GM12864 (cell line): ENCODE data around the gene AMPD1.
A peak's percentile ranks its signal among the peaks of the same experiment; 100 is the strongest.

Experiments
- DNase-seq: peaks from one replicate; pipeline ENCODE4 v3.0.0-alpha.2; 2011; ENCODE audit warnings: low read depth
- H3K4me3 ChIP-seq: 2 replicates; pipeline ENCODE4 v1.5.1; 2011; ENCODE audit warnings: mild to moderate bottlenecking, low read depth, low read length, control low read depth
- CTCF ChIP-seq: IDR thresholded peaks from 2 replicates; pipeline ENCODE4 v1.5.1; 2011; ENCODE audit warnings: low read depth, mild to moderate bottlenecking, moderate library complexity, low read length, control low read depth, inconsistent platforms; ENCODE audit errors: missing control alignments

The AMPD1 gene

GRCh38 chr1:114670083-114671010 lies 25.0 kb downstream of the AMPD1 start:
- H3K4me3 ChIP-seq: peak overlapping the region; percentile 78
- DNase-seq: peak; percentile 53
- TF ChIP-seq CTCF: no peak

GRCh38 chr1:114669562-114670082 lies 25.7 kb downstream of the AMPD1 start, which contains the start of gene DENND2C:
Gene DENND2C, minus strand, starts transcription at chr1:114670049. Its CDS starts 44,065 bp downstream, at chr1:114625984.
- peak; percentile 2 for TF ChIP-seq CTCF
- DNase-seq: no peak
- H3K4me3 ChIP-seq: peak within 1 kb of the TSS; percentile 78

DNA sequence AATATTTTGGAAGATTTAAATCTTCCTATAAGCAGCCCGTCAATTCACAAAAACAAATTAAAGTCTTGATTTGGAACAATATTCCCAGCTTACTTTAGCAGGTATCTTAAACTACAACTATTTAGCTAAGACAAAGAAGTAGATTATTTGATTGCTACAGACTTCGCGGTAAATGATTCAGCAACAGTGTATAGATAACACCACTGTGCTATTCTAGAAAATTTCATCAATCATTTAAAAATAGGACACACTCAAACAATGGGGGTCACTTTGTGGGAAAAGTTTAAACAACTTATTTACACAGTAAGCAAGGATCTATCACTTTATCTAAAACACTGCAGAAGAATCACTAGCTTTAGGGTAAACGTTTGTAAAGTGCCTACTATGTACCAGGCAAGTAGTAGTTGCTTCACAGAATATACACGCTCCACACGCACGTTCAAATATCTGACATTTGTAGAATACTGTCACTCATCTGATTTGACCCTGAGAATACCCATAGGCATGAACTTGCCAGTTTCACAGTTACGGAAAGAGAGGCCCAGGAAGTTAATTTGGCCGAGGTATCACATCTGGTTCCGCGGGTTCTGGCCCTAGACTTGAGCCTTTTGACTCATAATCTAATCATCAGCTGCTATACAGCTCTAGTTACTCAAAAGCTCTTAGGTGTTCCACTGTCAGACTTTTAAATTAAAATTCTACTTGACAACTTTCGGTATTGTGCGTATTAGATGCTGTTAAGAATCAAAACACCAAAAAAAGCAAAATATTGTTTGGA lies 26.4 kb downstream of the AMPD1 start:
- DNase-seq: no peak
- TF ChIP-seq CTCF: no peak
- peak overlapping the region; percentile 78 for H3K4me3 ChIP-seq

DNA sequence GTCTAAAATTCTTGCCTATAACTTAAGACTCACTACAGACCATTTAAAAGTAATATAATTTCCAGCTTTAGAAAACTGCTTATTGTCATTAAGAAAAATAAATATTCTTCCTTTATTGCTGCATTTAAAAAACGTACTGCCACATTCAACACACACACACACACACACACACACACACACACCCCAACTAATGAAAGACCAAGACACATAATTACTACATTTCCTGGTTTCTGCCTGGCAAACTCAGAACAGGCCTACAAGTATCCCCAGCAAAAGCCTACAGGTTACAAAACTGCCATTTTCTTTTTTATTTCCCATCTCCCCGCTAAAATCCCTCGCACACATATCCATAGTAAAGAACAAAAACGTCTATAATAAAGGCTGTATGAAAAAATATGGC lies 27.0 kb downstream of the AMPD1 start:
- no peak for TF ChIP-seq CTCF
- H3K4me3 ChIP-seq: no peak overlapping the region
- DNase-seq: no peak

DNA sequence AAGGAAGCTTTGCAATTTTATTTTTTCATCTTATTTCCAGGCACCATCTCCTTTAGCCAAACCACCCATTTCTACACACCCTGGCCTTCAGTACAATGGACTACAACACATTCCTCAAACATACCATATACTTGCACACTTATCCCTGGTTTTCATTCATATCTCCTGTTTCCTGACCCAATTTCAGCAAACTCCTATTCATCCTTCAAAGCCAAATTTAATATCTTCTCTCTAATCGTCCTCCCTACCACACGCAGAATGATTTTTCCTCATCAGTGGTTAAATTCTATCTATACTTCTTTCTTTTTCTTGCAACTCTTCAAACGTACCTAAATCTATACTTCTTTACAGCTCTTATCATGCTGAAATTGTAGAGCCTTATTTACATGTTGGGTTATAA lies 28.4 kb downstream of the AMPD1 start:
- no peak for TF ChIP-seq CTCF
- no peak for DNase-seq
- H3K4me3 ChIP-seq: no peak overlapping the region

DNA sequence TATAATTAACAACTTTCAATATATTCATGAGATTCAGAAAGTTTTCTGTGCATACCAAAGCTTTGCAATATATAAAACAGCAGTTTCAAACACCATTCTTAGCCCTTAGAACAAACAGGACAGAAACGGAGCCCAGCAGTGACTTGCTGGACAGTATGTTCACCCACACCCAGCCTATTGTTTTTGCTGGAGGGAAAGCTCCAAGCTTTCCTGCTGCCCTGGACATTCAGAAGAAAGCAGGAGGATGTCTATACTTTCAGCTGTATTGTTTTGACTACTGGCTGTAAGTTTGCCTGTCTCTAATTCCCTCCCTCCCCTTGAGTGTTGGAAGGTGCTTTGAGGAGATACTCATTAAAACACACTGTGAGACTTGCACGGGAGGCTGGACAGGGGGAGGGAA lies 35.1 kb downstream of the AMPD1 start:
- no peak for TF ChIP-seq CTCF

More for the DNA sequence above, 35.1 kb downstream of the AMPD1 start:
- no peak for DNase-seq
- no peak overlapping the region for H3K4me3 ChIP-seq
